HG03432 (cell line): ENCODE data around the gene GPATCH8.
"Not testable (repeated sequence)": the region's sequence is repeated elsewhere in the genome, so short reads cannot be mapped to it uniquely, and the experiment has no call there.

ENCODE experiments used
- ATAC-seq: cut with Tn5 transposase; IDR thresholded peaks from one replicate; pipeline ENCODE4 v1.9.1; 2021; ENCODE audit warnings: mild to moderate bottlenecking, moderate library complexity; ENCODE audit not compliant: unreplicated experiment

GPATCH8 gene

DNA sequence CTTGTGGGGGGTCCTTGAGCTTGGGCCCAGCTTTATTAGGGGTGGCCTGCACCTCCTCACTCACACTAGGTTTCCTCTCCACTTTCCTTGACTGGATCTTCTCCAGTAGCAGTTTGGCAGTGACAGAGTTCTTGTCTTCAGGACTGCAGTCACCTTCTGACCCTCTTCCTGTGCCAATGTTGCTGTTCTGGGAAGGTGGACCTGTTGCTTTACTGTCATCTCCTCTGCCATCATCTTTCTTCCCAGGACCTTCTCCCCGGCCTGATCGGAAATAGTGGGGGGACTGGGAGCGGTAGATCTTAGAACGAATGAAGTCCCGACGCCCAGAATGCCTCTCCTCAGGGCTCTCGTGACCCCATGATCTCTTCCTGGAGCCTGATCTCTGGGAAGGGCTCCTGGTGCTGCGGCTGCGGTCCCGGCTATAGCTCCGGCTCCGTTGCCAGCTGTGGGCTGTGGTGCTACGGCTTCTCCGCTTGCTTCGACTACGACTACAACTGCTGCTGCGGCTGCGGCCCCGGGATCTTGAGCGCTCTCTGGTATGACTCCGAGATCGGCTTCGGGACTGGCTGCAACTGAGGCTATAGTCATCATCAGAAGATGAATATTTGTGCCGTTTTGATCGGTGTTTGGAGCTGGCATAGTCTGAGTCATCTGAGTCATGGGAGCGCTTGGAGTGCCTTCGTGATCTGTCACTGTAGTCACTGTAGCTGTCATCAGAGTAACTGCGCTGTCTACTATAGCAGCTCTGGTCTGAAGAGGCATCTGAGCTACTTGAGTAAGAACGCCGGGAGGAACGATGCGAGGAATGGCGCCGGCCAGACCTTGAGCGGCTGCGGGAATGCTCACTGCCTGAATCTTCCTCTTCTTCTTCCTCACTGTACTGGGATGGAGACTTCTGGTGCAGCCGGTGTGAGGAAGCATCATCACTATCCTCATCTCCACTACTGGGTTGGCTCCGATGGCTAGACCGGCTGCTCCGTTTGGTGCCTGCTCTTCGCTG, 104.2 kb downstream of the GPATCH8 start:
- ATAC-seq: no peak

DNA sequence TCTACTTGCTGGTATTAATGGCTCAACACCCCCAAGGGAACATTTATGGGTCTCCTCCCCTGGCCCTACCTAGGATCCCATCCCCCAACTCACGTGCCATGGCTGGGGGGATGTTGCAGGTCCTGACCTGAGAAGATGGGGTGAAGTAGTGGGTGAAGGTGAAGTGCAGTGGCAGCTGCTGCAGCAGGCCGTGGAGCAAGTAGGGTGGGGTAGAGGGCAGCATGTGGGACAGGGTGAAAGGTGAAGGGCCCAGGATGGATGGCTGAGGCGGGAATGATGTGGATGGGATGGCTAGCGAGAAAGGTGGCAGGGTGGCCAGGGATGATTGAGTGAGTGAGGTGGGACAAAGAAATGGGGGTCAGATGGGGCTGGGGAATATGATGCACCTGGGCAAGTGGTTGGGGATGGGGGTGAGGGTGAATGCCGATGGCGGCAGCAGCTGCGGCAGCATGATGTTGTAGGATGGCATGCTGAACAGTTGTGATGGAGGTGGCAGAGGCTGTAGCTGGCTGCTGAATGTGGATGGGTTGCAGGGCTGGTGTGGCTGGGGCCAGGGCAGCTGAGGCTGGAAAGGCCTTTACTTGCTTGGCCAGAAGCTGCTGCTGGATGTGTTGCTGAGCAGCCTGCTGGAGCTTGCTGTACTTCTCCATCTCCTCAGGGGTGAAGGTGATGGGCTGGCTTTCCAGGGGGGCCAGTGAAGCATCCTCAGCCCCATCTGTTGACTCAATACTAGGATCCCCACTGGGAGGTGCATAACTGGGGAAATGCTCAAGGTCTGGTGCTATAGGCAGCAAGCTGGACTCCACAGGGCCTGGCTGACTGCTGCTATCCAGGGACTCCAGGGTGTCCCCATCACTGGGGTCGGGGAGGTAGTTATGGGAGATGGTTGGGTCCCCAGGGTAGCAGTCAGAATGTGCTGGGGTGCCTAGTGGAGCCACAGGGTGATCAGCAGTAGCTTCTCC, 105.4 kb downstream of the GPATCH8 start:
- no peak for ATAC-seq

- ATAC-seq: no peak
Observed at GRCh38 chr17:44396946-44397345, 106.3 kb downstream of the GPATCH8 start.

DNA sequence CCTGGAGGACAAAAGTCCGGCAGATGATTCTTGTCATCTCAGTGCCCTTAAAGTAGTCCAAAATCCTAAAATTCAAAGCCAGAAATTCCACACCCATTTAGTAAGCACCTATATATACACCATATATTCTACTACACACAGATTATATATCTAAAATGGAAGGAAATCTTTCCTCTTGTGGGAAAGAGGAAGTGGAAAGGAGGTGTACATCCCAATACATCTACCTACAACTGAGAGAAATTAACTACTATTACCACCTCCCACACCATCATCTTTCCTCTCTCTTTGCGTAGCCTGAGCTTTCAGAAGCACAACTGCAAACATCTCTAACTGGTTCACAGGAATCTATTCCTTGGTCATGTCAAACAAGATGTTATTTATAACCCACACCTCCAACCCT, 108.4 kb downstream of the GPATCH8 start:
- no peak for ATAC-seq

- ATAC-seq: not testable (repeated sequence)
Observed at GRCh38 chr17:44394112-44394511, 109.1 kb downstream of the GPATCH8 start.

GRCh38 chr17:44390250-44390870, 112.8 kb downstream of the GPATCH8 start:
- ATAC-seq: no peak

DNA sequence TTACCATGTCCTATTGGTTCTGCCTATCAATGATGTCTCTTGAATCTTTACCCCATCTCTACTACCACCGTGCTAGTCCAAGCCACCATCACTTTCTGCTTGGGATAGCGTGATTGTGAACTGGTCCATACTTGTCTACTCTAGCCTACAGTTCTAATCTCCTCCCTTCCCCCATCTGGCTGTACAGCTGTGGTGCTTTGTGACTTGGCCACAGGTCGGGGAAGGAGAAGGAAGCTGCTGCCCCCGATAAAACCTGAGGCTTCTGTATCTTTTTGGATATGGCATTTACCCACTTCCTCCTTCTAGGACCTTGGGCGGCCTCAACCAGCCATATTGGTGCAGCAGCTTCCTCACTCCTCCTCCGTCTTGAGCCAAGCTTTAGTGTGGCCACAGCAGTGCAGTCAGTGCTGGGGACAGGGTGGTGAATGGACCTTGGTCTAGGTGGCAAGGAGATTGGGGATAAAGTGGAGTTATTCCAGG, 113.4 kb downstream of the GPATCH8 start:
- no peak for ATAC-seq

- ATAC-seq: no peak
Observed at GRCh38 chr17:44389281-44389680, 113.9 kb downstream of the GPATCH8 start, which contains the start of gene ITGA2B. ITGA2B (minus strand) TSS chr17:44389649; CDS start chr17:44389473, 176 bp downstream.

DNA sequence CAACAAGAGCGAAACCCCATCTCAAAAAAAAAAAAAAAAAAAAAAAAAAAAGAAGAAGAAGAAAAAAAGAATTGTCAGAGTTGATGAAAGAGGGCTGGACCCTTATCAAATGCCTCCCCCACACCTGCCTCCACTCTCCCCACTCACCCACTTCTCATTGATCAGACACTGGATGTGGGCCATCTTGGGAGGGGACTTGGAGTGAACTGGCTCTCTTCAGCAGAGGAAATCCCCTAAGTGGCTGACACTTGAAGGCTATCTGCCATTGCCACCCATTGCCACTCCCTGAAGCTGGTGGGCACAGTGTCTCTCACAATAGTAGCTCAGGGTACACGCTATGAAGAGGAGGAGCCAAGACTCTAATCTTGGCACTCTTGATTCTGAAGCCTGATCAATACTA, 115.4 kb downstream of the GPATCH8 start:
- no peak for ATAC-seq

- no peak for ATAC-seq
Observed at GRCh38 chr17:44386182-44386525, 117.1 kb downstream of the GPATCH8 start.

GRCh38 chr17:44385287-44386181, 117.7 kb downstream of the GPATCH8 start:
- no peak for ATAC-seq

DNA sequence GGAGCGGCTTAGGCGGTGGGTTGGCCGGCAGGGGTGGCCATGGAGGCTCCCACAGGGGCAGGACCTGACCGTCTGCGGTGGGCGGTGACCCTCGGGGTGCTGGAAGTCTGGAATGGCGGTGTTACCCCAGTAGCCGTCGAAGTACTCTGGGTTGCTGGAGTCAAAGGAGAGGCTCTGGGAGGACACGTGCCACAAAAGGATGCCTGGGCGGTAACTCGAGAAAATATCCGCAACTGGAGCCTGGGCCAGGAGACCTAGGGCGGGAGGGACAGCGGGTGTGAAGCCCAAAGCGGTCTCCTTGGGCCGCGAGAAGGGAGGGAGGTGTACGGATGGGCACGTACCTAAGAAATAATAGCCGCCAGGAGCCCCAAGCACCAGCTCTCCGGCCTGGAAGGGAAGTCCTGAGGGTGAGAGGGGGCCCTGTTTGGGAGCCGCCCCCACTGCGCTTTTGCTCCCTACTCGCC, 118.4 kb downstream of the GPATCH8 start:
- ATAC-seq: no peak

- ATAC-seq: no peak
Observed at GRCh38 chr17:44384281-44384822, 118.9 kb downstream of the GPATCH8 start.

- ATAC-seq: no peak
Observed at GRCh38 chr17:44383861-44384260, 119.3 kb downstream of the GPATCH8 start.

DNA sequence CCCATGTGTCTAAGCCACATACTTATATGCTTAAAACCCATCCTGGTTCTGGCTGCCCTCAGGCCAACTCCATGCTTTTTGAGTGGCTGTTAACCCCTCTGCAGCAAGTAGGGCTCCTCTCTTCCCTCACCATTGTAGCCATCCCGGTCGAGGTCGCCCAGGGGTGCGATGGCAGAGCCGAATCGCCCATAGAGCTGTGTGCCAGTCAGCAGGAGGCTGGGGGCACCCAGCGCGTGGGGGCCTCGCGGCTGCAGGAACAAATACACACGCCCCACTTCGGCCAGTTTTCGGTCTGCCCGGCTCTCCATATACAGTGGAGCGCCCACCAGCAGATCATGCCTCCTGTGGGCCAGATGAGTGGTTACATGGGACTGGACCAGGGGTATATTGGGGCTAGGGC, 119.8 kb downstream of the GPATCH8 start:
- no peak for ATAC-seq

DNA sequence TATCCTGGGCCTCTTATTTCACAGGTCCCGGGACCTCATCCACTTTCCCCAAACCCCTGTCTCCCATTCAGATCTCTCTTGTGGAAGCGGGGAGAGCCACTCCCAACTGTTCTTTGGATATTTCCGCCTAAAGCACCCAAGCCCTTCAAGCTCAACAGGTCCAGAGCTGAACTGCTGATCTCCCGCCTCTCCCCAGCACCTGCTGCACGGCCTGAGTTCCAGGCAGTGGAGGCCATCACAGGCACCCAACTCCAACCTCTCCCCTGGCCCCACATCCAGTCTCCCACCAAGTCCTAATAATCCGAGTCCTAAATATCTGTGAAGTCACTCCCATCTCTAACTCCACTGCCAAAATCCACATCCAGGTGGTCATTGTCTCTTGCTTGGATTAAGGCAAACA, 120.3 kb downstream of the GPATCH8 start:
- no peak for ATAC-seq

GRCh38 chr17:44381810-44382305, 121.3 kb downstream of the GPATCH8 start:
- ATAC-seq: no peak

DNA sequence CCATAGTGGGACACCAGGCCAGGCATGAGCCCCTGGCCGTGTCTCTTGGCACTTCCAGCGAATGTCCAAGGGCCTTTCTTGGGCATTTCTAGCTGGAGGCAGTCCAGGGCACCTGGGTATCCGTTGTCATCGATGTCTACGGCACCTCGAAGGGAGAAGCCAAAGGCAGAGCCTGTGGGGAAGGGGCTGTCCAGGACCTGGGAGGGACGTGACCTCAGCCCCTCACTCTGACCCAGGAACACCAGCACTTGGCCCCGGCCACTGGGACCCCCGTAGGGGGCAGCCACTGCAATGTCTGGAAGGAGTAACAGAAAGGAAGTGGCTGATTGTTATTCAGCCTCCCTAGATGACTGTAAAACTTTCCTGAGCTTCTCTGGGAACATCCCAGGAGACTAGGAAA, 122.4 kb downstream of the GPATCH8 start:
- no peak for ATAC-seq

DNA sequence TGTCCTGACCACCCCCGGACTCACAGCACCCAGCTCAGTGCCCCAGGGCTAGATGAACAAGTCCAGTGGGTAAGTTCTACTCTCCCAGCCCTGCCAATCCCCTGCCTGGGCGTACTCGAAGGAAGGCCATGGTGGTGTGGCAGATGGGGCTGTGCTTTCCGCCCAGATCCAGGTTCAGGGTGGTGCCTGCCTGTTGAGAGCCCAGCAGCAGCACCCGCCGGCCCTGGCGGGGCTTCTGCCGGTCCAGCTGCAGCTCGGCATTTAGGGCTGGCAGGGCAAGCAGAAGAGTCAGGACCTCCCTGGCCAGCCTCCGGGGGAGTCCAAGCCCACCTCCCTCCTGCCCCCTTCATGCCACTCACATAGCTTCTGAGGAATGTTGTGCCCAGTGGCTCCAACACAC, 123.3 kb downstream of the GPATCH8 start:
- no peak for ATAC-seq
